GM12878 (cell line): ENCODE data around the gene CFAP97. TPM values are rescaled to one million over a fixed set of nuclear protein-coding genes. Genes with fewer than 3 reads are reported as not detected.

ENCODE experiments used
- ATAC-seq: fragments of 200-7000 bp; cut with Tn5 transposase; 3 replicates; pipeline ENCODE4 v1.9.1; 2020; ENCODE audit warnings: mild to moderate bottlenecking, moderate library complexity
- BruUV-seq: library from RNA; stranded (reverse); fragments of 400-500 nt; replicated peaks from 2 replicates; lab custom pipeline; 2021; lab: Mats Ljungman, UMichigan
- CTCF ChIA-PET: fragments of 300-600 bp; sonication (Branson Sonifier 250); formaldehyde crosslinking; extraction: SDS; loops from one replicate; lab custom pipeline; 2021; ENCODE audit warnings: inconsistent platforms; lab: Yijun Ruan, JAX
- POLR2A ChIA-PET: fragments of 350-600 bp; formaldehyde crosslinking; extraction: SDS; loops from one replicate; lab custom pipeline; 2021; ENCODE audit warnings: inconsistent platforms; lab: Charles Lee
- RAD21 ChIA-PET: fragments of 300-600 bp; sonication (Branson Sonifier 250); formaldehyde crosslinking; loops from one replicate; lab custom pipeline; 2023; ENCODE audit warnings: antibody characterized with exemption; ENCODE audit not compliant: unreplicated experiment; lab: Charles Lee
- SMC1A ChIA-PET: fragments of 300-600 bp; sonication (Branson Sonifier 250); formaldehyde crosslinking; loops from one replicate; lab custom pipeline; 2023; ENCODE audit not compliant: unreplicated experiment, uncharacterized antibody; lab: Charles Lee
- DNase-seq: peaks from one replicate; pipeline ENCODE4 v3.0.0-alpha.2; 2011; ENCODE audit warnings: low read depth, low spot score
- FAIRE-seq: peaks from 3 replicates; lab custom pipeline; 2011; peaks lifted over from hg19 to GRCh38; lab: Jason Lieb, UNC
- H2AFZ ChIP-seq: 2 replicates; pipeline ENCODE4 v1.6.0; 2011; ENCODE audit warnings: low read depth, low read length, control low read depth; ENCODE audit not compliant: control insufficient read depth
- H3K27ac ChIP-seq: 2 replicates; pipeline ENCODE4 v1.5.1; 2011; ENCODE audit warnings: control low read depth; ENCODE audit not compliant: control insufficient read depth, insufficient read depth
- H3K27me3 ChIP-seq, 2 experiments: replicated peaks in 1 of 2; 2 replicates each; pipeline versions ENCODE4 v1.6.0 to v1.6.1; 2011; ENCODE audit warnings: low read length in 1 of 2; ENCODE audit not compliant: control insufficient read depth in 2 of 2, insufficient read depth in 2 of 2
- H3K36me3 ChIP-seq, 2 experiments: 2 replicates each; pipeline ENCODE4 v1.5.1; 2011; ENCODE audit warnings: low read length in 1 of 2; ENCODE audit not compliant: control insufficient read depth in 2 of 2, insufficient read depth in 2 of 2
- H3K4me1 ChIP-seq: 2 replicates; pipeline ENCODE4 v1.6.1; 2011; ENCODE audit warnings: mild to moderate bottlenecking, low read length, moderate library complexity, mixed read lengths; ENCODE audit not compliant: control insufficient read depth, insufficient read depth
- H3K4me2 ChIP-seq: 2 replicates; pipeline ENCODE4 v1.6.0; 2011; ENCODE audit warnings: control low read depth; ENCODE audit not compliant: control insufficient read depth, insufficient read depth
- H3K4me3 ChIP-seq: fragments of 200-600 bp; sonication (generic); 2 replicates; pipeline ENCODE4 v1.5.1; 2016
- H3K79me2 ChIP-seq: 2 replicates; pipeline ENCODE4 v1.6.0; 2011; ENCODE audit warnings: low read length; ENCODE audit not compliant: control insufficient read depth, insufficient read depth
- H3K9ac ChIP-seq: 2 replicates; pipeline ENCODE4 v1.8.0; 2011; ENCODE audit warnings: low read length, control low read depth, mixed read lengths; ENCODE audit not compliant: control insufficient read depth, insufficient read depth
- H3K9me3 ChIP-seq: replicated peaks from 3 replicates; pipeline ENCODE4 v1.5.1; 2011; ENCODE audit warnings: mild to moderate bottlenecking, low read length; ENCODE audit not compliant: control insufficient read depth, insufficient read depth
- H4K20me1 ChIP-seq: 2 replicates; pipeline ENCODE4 v1.6.0; 2011; ENCODE audit not compliant: control insufficient read depth, insufficient read depth
- CUX1 ChIP-seq: IDR thresholded peaks from 2 replicates; pipeline ENCODE4 v1.6.1; 2012; ENCODE audit warnings: improper control_type of control experiment, low read depth, low read length; ENCODE audit not compliant: insufficient replicate concordance
- WGBS: methylation state at CpG from one replicate; pipeline ENCODE4 v1.1.6; 2016; ENCODE audit warnings: low lambda C conversion rate; ENCODE audit not compliant: insufficient replicate concordance, insufficient coverage; ENCODE audit errors: missing lambda C conversion rate; 5-methylcytosine and 5-hydroxymethylcytosine counted together
- in situ Hi-C: fragments of 300-500 bp; cut with MboI; formaldehyde crosslinking; loops from 9 replicates; pipeline ENCODE4 v1.14.3; 2018; ENCODE audit warnings: mixed read lengths
- intact Hi-C: fragments of 100-400 bp; cut with micrococcal nuclease; formaldehyde crosslinking; loops from one replicate; pipeline ENCODE4 v1.14.2; 2022; ENCODE audit not compliant: unreplicated experiment
- polyA plus RNA-seq, 11 experiments: library from polyadenylated mRNA; depleted of rRNA in 4 of 11; unstranded in 6 of 11; stranded (reverse) in 5 of 11; fragments of >200 nt; fragmentation: Nextera tagmentation in 4 of 11; fragmentation: Illumina TruSeq in 1 of 11; extraction: Ambion mirVana in 4 of 11; extraction: Trizol in 1 of 11; gene quantifications; 1 replicate in 1 of 11; 2 replicates in 10 of 11; pipeline versions ENCODE4 v1.2.1 to v1.2.3, GENCODE V29; 2011 to 2016; ENCODE audit warnings: inconsistent platforms in 2 of 11, missing spikeins in 2 of 11, low read depth in 1 of 11
- total RNA-seq, 4 experiments: library from RNA; depleted of rRNA in 3 of 4; stranded (reverse); fragments of >200 nt in 3 of 4; fragmentation: Illumina TruSeq in 1 of 4; extraction: Trizol in 1 of 4; gene quantifications; 2 replicates each; pipeline versions ENCODE4 v1.2.1 to v1.2.3, GENCODE V29; 2013 to 2021

The CFAP97 gene
- total and polyA plus RNA-seq, 10 of the 15 experiments (the other 5 are each of a cell fraction or from before 2014, with no cell fraction given): 26.4 to 62.7 (median 48.0) TPM

- CTCF ChIA-PET: no interaction called here
- H3K27ac ChIP-seq: no peak overlapping the region
- POLR2A ChIA-PET: no interaction called here
- no peak overlapping the region for H3K9ac ChIP-seq
- RAD21 ChIA-PET: no interaction called here
- no peak for TF ChIP-seq CUX1
- TF ChIP-seq, all 136 proteins: peak for 0
- Histone ChIP-seq H3K9me3 (no peaks in the 10 kb centered on the region), H3K27me3 (no peaks in the 10 kb centered on the region), H4K20me1 (no peaks in the 10 kb centered on the region), H3K4me1 (peaks cover 7% of the 10 kb centered on the region), H3K4me3 (no peak overlapping the region), H3K36me3 (peaks cover 0 to 20% of the 10 kb centered on the region in 2 experiments; a peak in 2 of 4 replicates), H3K4me2 (no peak overlapping the region), H3K79me2 (peaks cover 62% of the 10 kb centered on the region), H2AFZ (no peak overlapping the region)
- 42% methylated on average over 2 of the region's 2 CpGs for WGBS
- DNase-seq (no peak), FAIRE-seq (no peak), ATAC-seq (no peak)
- BruUV-seq: no TSS peak
- SMC1A ChIA-PET: no interaction called here
- intact Hi-C loops (no loop called here), in situ Hi-C loops (no loop called here)
Observed at GRCh38 chr4:185249105-185249504, 45.3 kb upstream of the CFAP97 start.
